NCI-H345 treated with DMSO at 0.1 percent for 48 hours (cell line): Measurements from ENCODE around the gene GTF3C1.
"Not testable (repeated sequence)": the region's sequence is repeated elsewhere in the genome, so short reads cannot be mapped to it uniquely, and the experiment has no call there.

ENCODE experiments used
- DNase-seq: peaks from one replicate; lab custom pipeline; 2025; ENCODE audit not compliant: unreplicated experiment; lab: John Stamatoyannopoulos, UW

GTF3C1 gene

GRCh38 chr16:27465483-27465879, 84.2 kb downstream of the GTF3C1 start:
- DNase-seq = no peak

GRCh38 chr16:27464626-27465482, 84.9 kb downstream of the GTF3C1 start:
- no peak for DNase-seq

- no peak for DNase-seq
Measured at GRCh38 chr16:27463741-27464591, 85.7 kb downstream of the GTF3C1 start.

GRCh38 chr16:27462846-27463682, 86.6 kb downstream of the GTF3C1 start:
- no peak for DNase-seq

GRCh38 chr16:27462200-27462845, 87.4 kb downstream of the GTF3C1 start:
- DNase-seq = no peak

- no peak for DNase-seq
Measured at GRCh38 chr16:27461483-27462171, 88.1 kb downstream of the GTF3C1 start.

- no peak for DNase-seq
Measured at GRCh38 chr16:27460663-27461482, 88.8 kb downstream of the GTF3C1 start.

GRCh38 chr16:27460213-27460612, 89.5 kb downstream of the GTF3C1 start:
- DNase-seq = no peak

- DNase-seq = no peak
Measured at GRCh38 chr16:27458987-27459688, 90.6 kb downstream of the GTF3C1 start.

- no peak for DNase-seq
Measured at GRCh38 chr16:27458258-27458657, 91.5 kb downstream of the GTF3C1 start.

GRCh38 chr16:27457605-27457900, 92.2 kb downstream of the GTF3C1 start:
- not testable (repeated sequence) for DNase-seq

- no peak for DNase-seq
Measured at GRCh38 chr16:27455700-27456099, 94.0 kb downstream of the GTF3C1 start.

GRCh38 chr16:27453494-27453825, 96.3 kb downstream of the GTF3C1 start:
- DNase-seq = no peak

- no peak for DNase-seq
Measured at GRCh38 chr16:27452569-27453493, 96.9 kb downstream of the GTF3C1 start.

- no peak for DNase-seq
Measured at GRCh38 chr16:27450196-27450549, 99.5 kb downstream of the GTF3C1 start.

GRCh38 chr16:27449434-27450195, 100.1 kb downstream of the GTF3C1 start:
- DNase-seq = no peak
